Stimulated activated memory B cell treated with anti-CD40 and anti-IgM and Interleukin-4, amounts not matched to agents 10 μg/mL and 1 μg/mL and 100 μg/mL, for 72 hours (primary cell): ENCODE data around the gene MYOF.

ENCODE experiments used
- ATAC-seq: fragments of 150-1000 bp; cut with Tn5 transposase; 2 replicates; pipeline ENCODE4 v1.10.0; 2021
- H3K27ac Mint-ChIP-seq: one replicate; pipeline ENCODE4 v1.8.0; 2022; ENCODE audit warnings: mild to moderate bottlenecking, mixed read lengths
- H3K27me3 Mint-ChIP-seq: one replicate; pipeline ENCODE4 v1.8.0; 2022; ENCODE audit warnings: mixed read lengths
- H3K36me3 Mint-ChIP-seq: one replicate; pipeline ENCODE4 v1.8.0; 2022; ENCODE audit warnings: mixed read lengths
- H3K4me1 Mint-ChIP-seq: one replicate; pipeline ENCODE4 v1.8.0; 2022; ENCODE audit warnings: mixed read lengths
- H3K4me3 Mint-ChIP-seq: one replicate; pipeline ENCODE4 v1.8.0; 2022; ENCODE audit warnings: mild to moderate bottlenecking, moderate library complexity, mixed read lengths
- H3K9me3 Mint-ChIP-seq: one replicate; pipeline ENCODE4 v1.8.0; 2022; ENCODE audit warnings: mixed read lengths

The MYOF gene

DNA sequence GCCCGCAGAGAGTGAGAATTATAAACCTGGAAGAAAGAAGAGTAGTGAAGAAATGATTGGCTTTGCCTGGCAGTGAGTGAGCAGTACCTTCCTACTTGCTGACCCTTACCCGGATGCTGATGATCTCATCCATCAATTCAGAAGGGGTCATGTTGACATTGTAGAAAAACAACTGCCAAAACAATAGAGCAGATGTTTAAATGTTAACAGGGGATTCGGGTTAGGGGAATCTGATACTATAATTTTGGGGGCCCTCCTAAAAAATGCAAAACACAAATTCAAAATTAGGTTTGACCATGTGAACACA is 78.1 kb downstream of the MYOF start:
- peaks cover 9% of the 10 kb centered on the region for H3K27me3 Mint-ChIP-seq
- H3K9me3 Mint-ChIP-seq, result no peaks in the 10 kb centered on the region
- H3K4me1 Mint-ChIP-seq, result no peaks in the 10 kb centered on the region
- no peak overlapping the region for H3K27ac Mint-ChIP-seq
- no peaks in the 10 kb centered on the region for H3K36me3 Mint-ChIP-seq
- no peak overlapping the region for H3K4me3 Mint-ChIP-seq
- ATAC-seq, result no peak

DNA sequence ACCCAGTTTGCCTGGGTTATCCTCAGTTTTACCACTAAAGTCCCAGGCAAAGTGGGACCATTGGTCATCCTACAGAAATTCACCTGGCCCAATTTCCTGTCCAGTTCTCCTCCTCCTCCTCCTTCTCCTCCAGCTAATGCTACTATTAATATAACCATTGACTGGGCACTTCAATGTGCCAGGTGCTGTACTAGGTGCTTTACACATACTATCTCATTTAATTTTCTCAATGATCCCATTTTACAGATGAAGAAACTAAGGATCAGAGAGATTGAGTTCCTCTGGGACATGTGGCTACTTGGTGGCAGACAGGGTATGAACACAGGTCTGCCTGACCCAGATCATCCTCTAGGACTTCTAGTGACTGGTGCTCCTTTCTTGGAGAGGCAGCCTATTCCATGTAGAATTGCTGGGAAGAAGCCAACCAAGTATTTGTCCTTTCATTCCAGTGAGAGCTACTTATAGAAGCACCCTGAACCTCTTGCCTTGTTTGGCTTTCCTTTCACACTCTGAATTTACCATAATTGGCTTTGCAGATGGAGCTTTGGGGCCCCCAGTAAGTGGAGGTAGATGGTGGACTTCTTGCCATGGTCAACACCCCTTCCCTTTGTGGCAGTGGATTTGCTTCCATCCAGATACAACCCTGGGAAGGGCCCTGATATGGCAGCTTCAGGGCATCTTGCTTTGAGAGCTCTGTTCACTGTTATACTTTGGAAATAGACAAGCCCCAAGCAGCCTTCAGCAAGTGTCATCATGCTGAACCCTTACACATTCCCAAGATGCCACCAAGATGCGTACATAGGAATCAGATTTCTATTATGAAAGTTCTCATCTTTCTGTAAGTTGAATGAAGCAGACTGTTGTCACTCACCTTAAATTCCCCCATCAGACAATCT is 78.7 kb downstream of the MYOF start:
- ATAC-seq, result no peak
- no peak overlapping the region for H3K27ac Mint-ChIP-seq
- peaks cover 9% of the 10 kb centered on the region for H3K27me3 Mint-ChIP-seq
- no peaks in the 10 kb centered on the region for H3K9me3 Mint-ChIP-seq
- no peaks in the 10 kb centered on the region for H3K36me3 Mint-ChIP-seq
- H3K4me1 Mint-ChIP-seq, result no peaks in the 10 kb centered on the region
- H3K4me3 Mint-ChIP-seq, result no peak overlapping the region

DNA sequence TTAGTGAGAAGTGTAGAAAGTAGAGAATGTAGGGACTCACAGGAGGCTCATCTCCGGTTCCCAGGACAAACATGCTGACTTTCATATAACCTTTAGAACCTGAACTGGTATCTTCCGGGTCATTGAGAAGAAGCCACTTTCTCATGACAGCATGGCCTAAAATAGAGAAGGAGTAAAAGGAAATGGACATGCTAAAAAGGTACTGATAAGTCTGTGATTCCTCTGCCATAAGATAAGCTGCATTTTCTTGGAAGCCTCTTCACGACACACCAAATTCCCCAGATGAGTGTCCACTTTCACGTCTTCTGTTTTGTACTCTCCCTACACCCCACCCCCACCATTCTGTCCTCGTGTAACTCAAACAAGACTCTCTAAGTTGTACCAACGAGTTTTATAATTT is 79.9 kb downstream of the MYOF start:
- no peak overlapping the region for H3K4me3 Mint-ChIP-seq
- ATAC-seq, result no peak
- H3K36me3 Mint-ChIP-seq, result no peaks in the 10 kb centered on the region

DNA sequence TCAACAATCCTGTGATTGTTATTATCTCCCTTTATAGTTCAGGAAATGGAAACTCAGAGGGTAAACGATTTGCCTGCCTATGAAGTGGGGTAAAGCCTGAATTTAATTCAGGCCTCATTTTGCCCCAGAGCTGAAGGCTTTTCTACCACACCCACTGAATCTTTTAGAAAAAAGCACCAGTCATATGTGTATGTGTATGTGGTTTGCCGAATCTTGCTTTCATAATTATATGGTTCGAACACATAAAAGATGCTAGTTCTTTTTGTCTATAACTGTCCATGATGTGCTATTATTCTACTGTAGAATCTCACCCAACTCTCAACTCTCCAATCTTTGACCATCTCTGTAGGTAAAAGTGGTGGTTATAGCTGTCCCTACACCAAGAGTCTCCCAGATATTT is 83.6 kb downstream of the MYOF start:
- Mint-ChIP-seq H3K9me3 (no peaks in the 10 kb centered on the region), H3K27me3 (no peaks in the 10 kb centered on the region), H3K4me1 (no peaks in the 10 kb centered on the region), H3K36me3 (no peaks in the 10 kb centered on the region), H3K4me3 (no peak overlapping the region), H3K27ac (no peak overlapping the region)
- no peak for ATAC-seq

More for the DNA sequence above, 79.9 kb downstream of the MYOF start:
- no peak overlapping the region for H3K27ac Mint-ChIP-seq
- H3K4me1 Mint-ChIP-seq, result no peaks in the 10 kb centered on the region
- no peaks in the 10 kb centered on the region for H3K9me3 Mint-ChIP-seq
- peaks cover 9% of the 10 kb centered on the region for H3K27me3 Mint-ChIP-seq

DNA sequence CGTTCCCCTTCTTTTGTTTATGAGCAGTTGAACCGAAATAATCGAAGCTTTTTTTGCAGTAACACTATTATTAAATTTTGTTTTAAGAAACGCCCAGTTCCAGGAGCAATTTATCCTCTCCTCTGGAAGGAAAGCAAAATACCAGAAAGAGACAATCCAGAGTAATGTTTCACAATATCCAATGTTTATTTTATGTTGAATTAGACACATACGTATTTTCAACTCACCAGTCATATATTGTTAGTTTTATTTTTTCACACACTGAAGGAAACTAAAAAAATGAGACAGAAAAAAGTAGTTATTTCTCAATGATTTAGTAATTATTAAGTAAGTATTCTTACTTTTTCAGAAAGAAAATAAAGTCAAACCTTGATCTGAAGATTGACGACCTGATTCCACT is 85.1 kb downstream of the MYOF start:
- Mint-ChIP-seq H3K4me1 (no peaks in the 10 kb centered on the region), H3K27ac (no peak overlapping the region), H3K9me3 (no peaks in the 10 kb centered on the region), H3K4me3 (no peak overlapping the region), H3K36me3 (no peaks in the 10 kb centered on the region), H3K27me3 (no peaks in the 10 kb centered on the region)
- ATAC-seq, result no peak

DNA sequence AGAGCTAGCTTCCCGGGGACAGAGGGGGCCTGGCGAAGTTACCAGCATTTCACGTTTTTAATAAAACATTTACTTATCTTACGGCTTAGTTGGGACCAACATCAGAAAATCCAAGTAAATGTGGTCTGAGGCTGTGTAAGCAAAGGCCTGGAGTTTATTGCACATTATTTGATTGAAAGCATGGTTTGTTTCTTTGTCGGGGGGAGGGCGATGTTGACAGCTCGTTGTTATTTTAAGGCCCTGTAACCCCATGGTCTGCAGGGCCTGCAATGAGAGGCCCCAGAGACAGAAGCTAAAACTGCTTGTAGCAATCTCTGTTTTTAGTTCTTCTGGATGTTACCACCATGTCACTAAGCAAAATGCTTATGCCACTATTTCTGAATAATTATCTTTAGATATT is 88.9 kb downstream of the MYOF start:
- no peak for ATAC-seq
- no peaks in the 10 kb centered on the region for H3K36me3 Mint-ChIP-seq
- no peaks in the 10 kb centered on the region for H3K27me3 Mint-ChIP-seq
- peaks cover 15% of the 10 kb centered on the region for H3K4me1 Mint-ChIP-seq
- no peak overlapping the region for H3K27ac Mint-ChIP-seq
- no peak overlapping the region for H3K4me3 Mint-ChIP-seq
- no peaks in the 10 kb centered on the region for H3K9me3 Mint-ChIP-seq

DNA sequence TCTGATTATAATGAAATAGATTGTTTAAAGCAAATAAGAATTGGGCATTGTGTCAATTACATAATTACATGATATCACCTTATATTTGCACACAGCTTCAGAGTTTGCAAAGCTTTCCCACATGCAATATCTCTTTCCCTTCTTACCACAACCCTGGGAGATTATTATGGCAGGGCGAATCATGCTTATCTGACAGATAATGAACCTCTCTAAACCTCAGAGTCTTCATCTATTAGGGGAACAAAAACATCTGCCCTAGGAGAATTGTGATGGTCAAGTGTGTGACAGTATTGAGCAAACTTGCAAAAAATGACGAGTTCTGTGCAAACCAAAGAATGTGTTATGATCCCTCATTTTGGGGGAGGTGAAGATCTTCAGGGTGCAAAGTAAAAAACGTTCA is 90.0 kb downstream of the MYOF start:
- Mint-ChIP-seq H3K27me3 (no peaks in the 10 kb centered on the region), H3K27ac (no peak overlapping the region), H3K36me3 (no peaks in the 10 kb centered on the region), H3K4me3 (no peak overlapping the region), H3K9me3 (no peaks in the 10 kb centered on the region), H3K4me1 (peaks cover 20% of the 10 kb centered on the region)
- no peak for ATAC-seq

DNA sequence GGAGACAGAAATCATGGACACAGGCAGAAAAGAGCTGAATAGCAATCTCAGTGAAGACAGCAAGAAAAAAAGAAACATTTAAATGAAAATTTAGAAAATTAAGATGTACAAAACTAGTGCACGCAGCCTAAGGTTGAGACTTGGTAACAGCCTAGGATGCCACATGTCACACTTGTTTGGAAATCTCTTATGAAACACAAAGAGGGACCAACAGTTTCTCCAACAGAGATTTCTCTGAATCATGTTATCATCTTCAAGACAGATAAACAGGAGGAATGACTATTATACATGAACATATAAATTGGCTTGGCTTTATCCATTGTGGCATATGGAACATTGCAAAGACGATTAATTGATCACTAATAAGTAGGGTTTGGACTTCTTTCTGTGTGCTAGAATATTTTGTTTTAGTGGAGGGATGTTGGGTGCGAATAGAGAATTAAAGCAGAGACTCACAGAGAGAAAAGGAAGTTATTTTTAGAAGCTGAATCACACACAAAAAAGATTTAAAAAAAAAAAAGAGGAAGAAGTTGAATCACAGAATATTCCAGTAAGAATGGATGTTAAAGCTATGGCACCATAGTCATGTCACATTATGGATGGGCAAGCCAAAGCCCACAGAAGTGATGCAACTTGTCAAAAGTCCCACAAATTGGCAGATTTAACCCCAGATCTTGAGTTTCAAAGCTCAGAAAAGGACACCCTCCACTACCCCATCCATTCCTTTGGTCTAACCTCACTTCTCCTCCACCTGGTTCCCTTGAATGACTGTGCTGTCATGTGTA is 91.6 kb downstream of the MYOF start:
- Mint-ChIP-seq H3K27me3 (no peaks in the 10 kb centered on the region), H3K9me3 (no peaks in the 10 kb centered on the region), H3K4me3 (no peak overlapping the region), H3K36me3 (no peaks in the 10 kb centered on the region), H3K4me1 (peaks cover 30% of the 10 kb centered on the region), H3K27ac (no peak overlapping the region)
- no peak for ATAC-seq

DNA sequence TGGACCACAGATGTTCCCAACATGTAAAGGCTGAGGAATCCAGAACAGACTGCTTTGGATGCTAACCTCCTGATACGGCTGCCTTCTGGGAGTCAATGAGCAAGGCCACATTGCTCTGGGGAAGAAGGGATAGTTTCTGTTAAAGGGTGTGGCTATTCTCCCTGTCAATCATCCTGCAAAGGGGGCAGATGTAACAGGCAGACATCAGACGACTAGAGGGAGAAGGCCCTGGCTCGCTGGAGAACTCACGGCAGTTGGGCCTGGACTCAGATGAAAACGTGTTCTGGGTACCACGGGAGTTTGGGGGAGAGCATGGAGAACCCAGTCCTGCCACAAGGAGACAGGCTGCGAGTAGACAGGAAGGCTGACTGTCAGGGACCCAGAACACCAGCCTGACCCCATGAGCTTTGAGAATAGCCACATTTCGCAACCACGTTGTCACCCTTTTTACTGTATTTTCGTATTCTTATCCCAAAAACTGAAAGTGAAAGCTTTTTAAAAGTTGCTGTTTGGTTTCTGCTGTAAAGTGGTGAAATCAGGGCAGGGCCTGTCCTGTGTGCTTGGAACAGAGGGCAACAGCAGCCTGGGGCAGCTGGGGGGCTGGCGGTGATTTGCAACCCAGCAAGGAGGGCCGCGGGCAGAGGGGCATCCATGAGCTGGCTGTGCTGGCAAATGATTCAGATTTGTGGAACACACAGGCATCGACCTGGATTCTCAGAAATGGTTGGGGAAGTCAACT is 95.3 kb downstream of the MYOF start:
- no peak for ATAC-seq
- no peaks in the 10 kb centered on the region for H3K27me3 Mint-ChIP-seq
- H3K36me3 Mint-ChIP-seq, result no peaks in the 10 kb centered on the region
- H3K4me3 Mint-ChIP-seq, result no peak overlapping the region
- H3K9me3 Mint-ChIP-seq, result no peaks in the 10 kb centered on the region
- peaks cover 30% of the 10 kb centered on the region for H3K4me1 Mint-ChIP-seq
- peak overlapping the region; percentile 48 for H3K27ac Mint-ChIP-seq

DNA sequence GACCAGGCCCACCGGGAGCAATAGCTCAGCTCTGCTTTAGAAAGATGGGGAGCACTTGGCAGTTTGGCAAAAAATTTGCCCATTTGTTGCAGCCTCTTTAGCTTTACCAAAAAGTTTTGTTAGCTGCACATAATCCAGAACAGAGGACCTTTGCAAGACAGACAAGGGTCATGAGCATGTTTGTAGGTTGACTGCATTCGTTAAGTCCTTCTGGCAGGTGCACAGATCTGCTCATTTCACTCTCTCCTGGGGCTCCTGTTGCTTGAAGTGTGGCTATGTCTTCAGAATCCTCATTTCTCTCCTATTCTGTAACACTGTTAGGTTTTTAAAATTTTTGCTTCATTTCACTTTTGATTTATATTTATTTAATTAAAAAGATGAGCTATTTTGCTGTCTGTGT is 96.8 kb downstream of the MYOF start:
- ATAC-seq, result no peak
- Mint-ChIP-seq H3K4me3 (no peak overlapping the region), H3K9me3 (no peaks in the 10 kb centered on the region), H3K27me3 (no peaks in the 10 kb centered on the region), H3K4me1 (peaks cover 21% of the 10 kb centered on the region), H3K36me3 (no peaks in the 10 kb centered on the region), H3K27ac (no peak overlapping the region)

DNA sequence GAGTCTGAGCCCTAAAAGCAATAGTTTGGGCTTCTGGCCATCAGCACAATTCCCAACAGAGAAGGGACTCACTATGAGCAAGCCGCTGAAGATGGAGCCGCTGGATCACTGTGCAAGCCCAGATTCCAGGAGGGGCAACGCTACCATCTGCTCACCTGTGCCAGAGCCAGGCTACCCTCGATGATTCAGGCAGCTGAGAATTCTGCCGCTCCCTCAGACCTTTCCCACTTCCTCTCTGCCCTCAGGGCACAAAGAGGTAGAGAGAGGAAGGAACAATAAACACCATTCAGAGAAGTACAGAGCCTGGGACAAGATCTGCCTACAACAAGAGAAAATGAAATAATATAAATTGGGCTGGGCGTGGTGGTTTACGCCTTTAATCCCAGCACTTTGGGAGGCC is 98.1 kb downstream of the MYOF start:
- no peak for ATAC-seq
- Mint-ChIP-seq H3K27ac (no peak overlapping the region), H3K36me3 (no peaks in the 10 kb centered on the region)

DNA sequence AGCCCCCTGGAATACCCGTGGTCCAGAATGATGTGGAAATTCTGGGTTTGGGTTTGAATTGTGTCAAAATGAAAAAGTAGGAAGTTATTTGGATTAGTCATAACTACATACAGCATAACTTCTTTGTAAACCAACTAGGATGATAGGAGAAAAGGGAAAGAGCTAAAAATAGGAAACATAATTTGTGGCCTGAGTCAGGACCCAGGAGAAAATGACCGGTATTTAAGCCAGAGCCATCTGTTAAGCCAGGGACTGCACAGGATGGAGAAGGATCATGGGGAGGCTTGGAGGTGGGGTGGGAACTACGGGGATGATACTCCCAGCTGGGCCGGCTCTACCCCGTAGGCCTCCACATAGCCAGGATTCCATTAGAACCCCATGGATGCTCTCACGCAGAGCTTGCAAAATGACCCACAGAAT is 98.6 kb downstream of the MYOF start:
- Mint-ChIP-seq H3K27ac (no peak overlapping the region), H3K4me3 (no peak overlapping the region), H3K9me3 (no peaks in the 10 kb centered on the region), H3K4me1 (peaks cover 25% of the 10 kb centered on the region), H3K36me3 (no peaks in the 10 kb centered on the region), H3K27me3 (no peaks in the 10 kb centered on the region)
- ATAC-seq, result no peak

More for the DNA sequence above, 98.1 kb downstream of the MYOF start:
- Mint-ChIP-seq H3K27me3 (no peaks in the 10 kb centered on the region), H3K4me3 (no peak overlapping the region), H3K4me1 (peaks cover 22% of the 10 kb centered on the region), H3K9me3 (no peaks in the 10 kb centered on the region)

DNA sequence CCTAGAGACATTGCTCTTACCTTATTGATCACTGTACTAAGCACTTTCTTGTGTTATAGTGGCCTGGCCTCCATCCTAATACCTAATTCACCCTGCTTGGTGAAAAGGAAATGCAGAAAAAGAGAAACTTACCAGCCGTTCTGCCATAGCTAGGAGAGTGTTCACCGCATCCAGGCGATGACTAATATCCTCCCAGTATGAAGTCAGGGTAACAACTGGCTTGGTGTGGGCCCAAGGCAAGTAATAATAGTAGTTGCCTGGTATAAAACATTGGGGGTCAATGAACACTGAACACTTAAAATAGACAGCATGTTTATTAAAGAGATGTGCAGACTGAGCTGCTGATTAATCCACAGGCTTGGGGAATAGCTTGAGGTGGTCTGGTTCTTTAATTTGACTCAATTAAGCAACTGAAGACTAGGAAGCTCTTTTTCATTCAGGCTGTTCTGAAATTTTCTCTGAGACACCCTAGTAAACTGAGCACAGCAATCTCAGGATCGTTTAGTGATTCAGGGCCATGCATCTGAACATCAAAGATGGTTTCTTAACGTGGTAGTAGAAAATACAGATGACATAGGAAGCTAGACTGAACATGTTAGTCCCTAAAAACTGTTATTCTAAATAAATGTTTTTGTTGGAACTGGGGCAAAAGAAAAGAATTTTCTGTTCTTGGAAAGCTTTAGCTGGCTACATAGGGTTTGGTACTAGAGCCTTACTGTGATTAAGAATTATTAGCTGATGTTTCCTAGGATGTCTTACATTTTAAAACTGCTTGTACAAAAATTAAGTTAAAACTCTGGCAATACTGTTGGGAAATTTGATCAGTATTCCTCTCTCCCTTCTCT is 102.2 kb downstream of the MYOF start:
- Mint-ChIP-seq H3K27ac (peak overlapping the region; percentile 17), H3K4me1 (peaks cover 11% of the 10 kb centered on the region), H3K9me3 (no peaks in the 10 kb centered on the region), H3K27me3 (no peaks in the 10 kb centered on the region), H3K4me3 (no peak overlapping the region), H3K36me3 (no peaks in the 10 kb centered on the region)
- peak; percentile 53 for ATAC-seq

DNA sequence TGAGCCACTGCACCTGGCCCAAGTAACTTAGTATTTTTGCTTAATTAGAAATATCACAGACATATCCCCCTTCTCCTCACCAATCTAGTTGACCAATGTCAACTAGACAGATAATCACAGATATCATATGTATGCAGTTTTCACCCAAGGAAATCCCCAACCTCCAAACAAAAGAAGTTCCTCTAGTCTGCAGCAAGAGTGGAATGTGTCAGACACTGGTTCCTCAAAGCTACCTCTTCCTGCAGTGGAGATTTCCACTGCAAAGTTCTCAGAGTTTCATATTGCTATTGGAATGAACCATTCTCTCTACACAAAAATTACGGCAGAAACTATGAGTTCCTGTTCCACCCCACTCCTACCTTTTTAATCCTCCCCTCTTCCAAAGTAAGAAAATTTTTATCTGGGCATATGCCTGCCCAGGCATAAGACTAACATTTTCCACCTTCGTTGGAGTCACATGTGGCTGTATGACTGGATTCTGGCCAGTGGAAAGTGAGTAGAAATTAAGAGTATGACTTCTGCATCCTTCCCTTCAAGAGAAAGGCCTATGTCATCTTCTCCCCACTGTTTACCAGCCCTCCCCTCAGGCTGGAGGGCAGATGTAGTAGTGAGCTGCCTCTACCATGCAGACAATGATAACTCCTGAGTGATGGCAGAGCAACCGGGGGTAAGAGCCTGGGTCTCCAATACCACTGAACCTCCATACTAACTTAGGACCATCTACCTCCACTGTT is 103.0 kb downstream of the MYOF start:
- Mint-ChIP-seq H3K4me1 (peaks cover 11% of the 10 kb centered on the region), H3K4me3 (no peak overlapping the region), H3K36me3 (no peaks in the 10 kb centered on the region), H3K27ac (peak overlapping the region; percentile 17), H3K9me3 (no peaks in the 10 kb centered on the region), H3K27me3 (no peaks in the 10 kb centered on the region)
- ATAC-seq, result peak; percentile 52
